Right atrium auricular region (tissue), 2 donors: Measurements from ENCODE around the gene KIAA1217. TPM values are rescaled to one million over a fixed set of nuclear protein-coding genes. Genes with fewer than 3 reads are reported as not detected.

Source experiments
- DNase-seq: peaks from one replicate; pipeline ENCODE4 v3.0.0-alpha.2; 2019; ENCODE audit warnings: low spot score
- H3K27ac ChIP-seq, 2 donors: fragments of 200-600 bp; sonication (generic); 1 replicate in 1 of 2; 2 replicates in 1 of 2; pipeline ENCODE4 v1.5.1; 2016 to 2019
- H3K27me3 ChIP-seq, 2 donors: fragments of 200-600 bp; sonication (generic); one replicate each; pipeline versions ENCODE4 v1.5.1 to v1.6.0; 2017 to 2019
- H3K36me3 ChIP-seq: fragments of 200-600 bp; sonication (generic); one replicate; pipeline ENCODE4 v1.5.1; 2016
- H3K4me1 ChIP-seq, 2 donors: fragments of 200-600 bp; sonication (generic); one replicate each; pipeline versions ENCODE4 v1.5.1 to v1.6.0; 2017 to 2019
- H3K4me3 ChIP-seq, 2 donors: fragments of 200-600 bp; sonication (generic); 1 replicate in 1 of 2; 2 replicates in 1 of 2; pipeline ENCODE4 v1.5.1; 2017 to 2019; ENCODE audit warnings: mild to moderate bottlenecking in 1 of 2, moderate library complexity in 1 of 2
- H3K9me3 ChIP-seq, 2 donors: fragments of 200-600 bp; sonication (generic); one replicate each; pipeline ENCODE4 v1.5.1; 2019
- CTCF ChIP-seq, 2 donors: fragments of 200-600 bp; sonication (generic); IDR thresholded peaks; one replicate each; pipeline ENCODE4 v1.5.1; 2019; ENCODE audit warnings: antibody characterized with exemption in 2 of 2
- total RNA-seq, 2 donors: library from RNA; depleted of rRNA; stranded (reverse); fragments of >200 nt; gene quantifications; one replicate each; pipeline ENCODE4 v1.1.0, GENCODE V29; 2016

The KIAA1217 gene
- total RNA-seq, 2 donors from 2014 or later, result 24.0 to 33.3 TPM

- no peaks in the 10 kb centered on the region for H3K9me3 ChIP-seq
- no peak for TF ChIP-seq CTCF (IDR thresholded peaks at IDR 0.05)
- H3K27ac ChIP-seq, result no peak overlapping the region
- peaks cover 0 to 7% of the 10 kb centered on the region in 2 donors for H3K4me1 ChIP-seq
- H3K36me3 ChIP-seq, result no peaks in the 10 kb centered on the region
- no peak overlapping the region for H3K4me3 ChIP-seq
- no peak for DNase-seq
- H3K27me3 ChIP-seq, result no peaks in the 10 kb centered on the region
Observed at GRCh38 chr10:24193330-24193729, 15.6 kb upstream of the KIAA1217 start.

GRCh38 chr10:24197263-24197662, 11.7 kb upstream of the KIAA1217 start:
- Histone ChIP-seq H3K9me3 (no peaks in the 10 kb centered on the region), H3K4me3 (no peak overlapping the region), H3K36me3 (no peaks in the 10 kb centered on the region), H3K27me3 (no peaks in the 10 kb centered on the region), H3K4me1 (peaks cover 0 to 7% of the 10 kb centered on the region in 2 donors), H3K27ac (no peak overlapping the region)
- TF ChIP-seq CTCF (IDR thresholded peaks at IDR 0.05), result no peak
- DNase-seq, result no peak

GRCh38 chr10:24201503-24202180, 7.3 kb upstream of the KIAA1217 start:
- no peak for DNase-seq
- no peak for TF ChIP-seq CTCF (IDR thresholded peaks at IDR 0.05)
- Histone ChIP-seq H3K4me3 (no peak overlapping the region), H3K27me3 (no peaks in the 10 kb centered on the region), H3K36me3 (no peaks in the 10 kb centered on the region), H3K27ac (peak overlapping the region in 1 of 2 donors; percentile 22), H3K4me1 (peaks cover 0 to 6% of the 10 kb centered on the region in 2 donors), H3K9me3 (no peaks in the 10 kb centered on the region)

- no peak for TF ChIP-seq CTCF (IDR thresholded peaks at IDR 0.05)
- peak overlapping the region in 1 of 2 donors; percentile 22 for H3K27ac ChIP-seq
- peaks cover 0 to 10% of the 10 kb centered on the region in 2 donors for H3K4me1 ChIP-seq
- no peaks in the 10 kb centered on the region for H3K36me3 ChIP-seq
- no peaks in the 10 kb centered on the region for H3K27me3 ChIP-seq
- H3K4me3 ChIP-seq, result no peak overlapping the region
- DNase-seq, result no peak
- H3K9me3 ChIP-seq, result no peaks in the 10 kb centered on the region
Observed at GRCh38 chr10:24202181-24202570, 6.8 kb upstream of the KIAA1217 start.

- no peak overlapping the region for H3K4me3 ChIP-seq
- H3K27me3 ChIP-seq, result no peaks in the 10 kb centered on the region
- TF ChIP-seq CTCF (IDR thresholded peaks at IDR 0.05), result no peak
- no peaks in the 10 kb centered on the region for H3K9me3 ChIP-seq
- peaks cover 0 to 38% of the 10 kb centered on the region in 2 donors for H3K4me1 ChIP-seq
- H3K36me3 ChIP-seq, result no peaks in the 10 kb centered on the region
- DNase-seq, result no peak
- peak overlapping the region in 1 of 2 donors; percentile 97 for H3K27ac ChIP-seq
Observed at GRCh38 chr10:24205821-24206220, 3.1 kb upstream of the KIAA1217 start.

GRCh38 chr10:24206334-24206733, 2.6 kb upstream of the KIAA1217 start:
- H3K4me1 ChIP-seq, result peaks cover 0 to 40% of the 10 kb centered on the region in 2 donors

More at GRCh38 chr10:24206334-24206733, 2.6 kb upstream of the KIAA1217 start:
- Histone ChIP-seq H3K4me3 (no peak overlapping the region), H3K27me3 (no peaks in the 10 kb centered on the region), H3K9me3 (no peaks in the 10 kb centered on the region), H3K36me3 (no peaks in the 10 kb centered on the region), H3K27ac (peak overlapping the region; percentile 91 to 97)
- no peak for TF ChIP-seq CTCF (IDR thresholded peaks at IDR 0.05)
- no peak for DNase-seq
